CMK (cell line): ENCODE measurements around the gene LEF1.

ENCODE experiments used
- DNase-seq: peaks from one replicate; pipeline ENCODE4 v3.0.0-alpha.2; 2010; ENCODE audit warnings: low read depth

Gene LEF1

GRCh38 chr4:108148316-108148715 lies 20.4 kb downstream of the LEF1 start:
- DNase-seq, result no peak

GRCh38 chr4:108146819-108147218 lies 21.9 kb downstream of the LEF1 start:
- DNase-seq, result no peak

- no peak for DNase-seq
These were observed 22.4 kb downstream of the LEF1 start for GRCh38 chr4:108146336-108146735.

GRCh38 chr4:108144451-108144850 lies 24.3 kb downstream of the LEF1 start:
- DNase-seq, result no peak

- no peak for DNase-seq
These were observed 25.2 kb downstream of the LEF1 start for GRCh38 chr4:108143515-108143914.

- no peak for DNase-seq
These were observed 25.9 kb downstream of the LEF1 start for GRCh38 chr4:108142870-108143269.

- no peak for DNase-seq
These were observed 27.4 kb downstream of the LEF1 start for GRCh38 chr4:108141213-108141950.

- no peak for DNase-seq
These were observed 28.4 kb downstream of the LEF1 start for GRCh38 chr4:108140328-108140727.

GRCh38 chr4:108139089-108139488 lies 29.6 kb downstream of the LEF1 start:
- no peak for DNase-seq

GRCh38 chr4:108135549-108136209 lies 33.1 kb downstream of the LEF1 start:
- DNase-seq, result no peak

GRCh38 chr4:108130955-108131354 lies 37.8 kb downstream of the LEF1 start:
- DNase-seq, result no peak

GRCh38 chr4:108129196-108129595 lies 39.5 kb downstream of the LEF1 start:
- DNase-seq, result no peak

- DNase-seq, result no peak
These were observed 41.9 kb downstream of the LEF1 start for GRCh38 chr4:108126806-108127205.

- no peak for DNase-seq
These were observed 47.9 kb downstream of the LEF1 start for GRCh38 chr4:108120789-108121188.

- no peak for DNase-seq
These were observed 49.4 kb downstream of the LEF1 start for GRCh38 chr4:108119199-108119800.

- DNase-seq, result no peak
These were observed 50.2 kb downstream of the LEF1 start for GRCh38 chr4:108118505-108118904.

GRCh38 chr4:108117418-108118182 lies 51.1 kb downstream of the LEF1 start:
- peak; percentile 8 for DNase-seq

GRCh38 chr4:108116423-108117168 lies 52.1 kb downstream of the LEF1 start:
- no peak for DNase-seq

- no peak for DNase-seq
These were observed 53.6 kb downstream of the LEF1 start for GRCh38 chr4:108115168-108115526.

GRCh38 chr4:108114503-108114902 lies 54.2 kb downstream of the LEF1 start:
- peak; percentile 60 for DNase-seq

GRCh38 chr4:108113229-108113628 lies 55.5 kb downstream of the LEF1 start:
- no peak for DNase-seq

GRCh38 chr4:108111781-108112180 lies 57.0 kb downstream of the LEF1 start:
- DNase-seq, result no peak
